ENCODE results near the gene PPP6R3.

Gene PPP6R3

GRCh38 chr11:68567553-68567952 lies 107.0 kb downstream of the PPP6R3 start:
- no peak for TF ChIP-seq CTCF (IDR thresholded peaks at IDR 0.05)

DNA sequence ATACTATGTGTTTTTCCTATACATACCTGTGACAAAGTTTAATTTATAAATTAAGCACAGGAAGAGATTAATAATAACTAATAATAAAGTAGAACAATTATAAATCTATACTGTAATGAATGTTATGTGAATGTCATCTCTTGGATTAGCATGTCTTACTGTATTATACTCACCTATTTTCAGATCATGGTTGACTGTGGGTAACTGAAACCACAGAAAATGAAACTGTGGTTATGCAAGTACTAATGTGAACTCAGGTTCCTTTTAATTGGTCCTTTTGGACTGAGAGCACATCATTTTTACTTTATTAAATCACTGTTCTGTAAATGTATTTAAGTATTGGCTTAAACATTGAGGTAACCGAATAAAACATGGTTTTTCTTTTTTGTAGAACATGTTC lies 108.8 kb downstream of the PPP6R3 start:
- TF ChIP-seq CTCF (IDR thresholded peaks at IDR 0.05): no peak

DNA sequence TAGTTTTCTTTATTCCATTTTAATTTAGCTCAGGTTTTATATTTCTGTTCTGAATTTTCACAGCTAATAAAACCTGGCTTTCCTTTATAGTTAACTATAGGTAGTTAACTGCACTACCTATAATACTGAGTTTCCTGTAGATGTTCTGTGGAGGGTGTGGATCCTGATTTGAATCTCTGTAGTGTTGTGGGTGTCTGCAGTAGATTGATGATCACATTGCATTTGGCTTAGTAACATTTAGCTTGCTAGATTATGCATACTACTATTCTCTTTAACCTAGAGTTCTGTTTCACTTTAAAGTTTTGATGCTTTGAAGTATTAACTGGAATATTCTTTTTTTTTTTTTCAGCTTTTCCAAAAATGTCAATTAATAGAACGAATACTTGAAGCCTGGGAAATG lies 110.1 kb downstream of the PPP6R3 start:
- no peak for TF ChIP-seq CTCF (IDR thresholded peaks at IDR 0.05)

DNA sequence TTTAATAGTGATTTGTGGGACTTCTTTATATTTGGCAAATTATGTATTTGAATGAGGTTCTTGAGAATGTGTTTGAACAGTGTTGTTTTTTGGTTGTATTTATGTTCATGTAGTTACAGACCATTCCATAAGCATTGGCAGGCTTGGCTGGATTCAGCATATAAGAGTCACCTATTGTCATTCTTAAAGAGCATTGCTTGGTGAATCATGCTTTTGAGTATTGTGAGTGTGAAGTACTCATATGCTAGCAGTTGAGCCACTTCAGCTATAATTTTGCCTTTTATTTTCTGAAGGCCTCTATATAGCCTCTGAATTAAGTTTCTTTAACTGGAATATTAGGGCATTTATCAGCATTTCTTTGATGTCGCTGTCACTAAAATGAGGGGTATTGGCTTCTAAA lies 113.8 kb downstream of the PPP6R3 start:
- no peak for TF ChIP-seq CTCF (IDR thresholded peaks at IDR 0.05)

DNA sequence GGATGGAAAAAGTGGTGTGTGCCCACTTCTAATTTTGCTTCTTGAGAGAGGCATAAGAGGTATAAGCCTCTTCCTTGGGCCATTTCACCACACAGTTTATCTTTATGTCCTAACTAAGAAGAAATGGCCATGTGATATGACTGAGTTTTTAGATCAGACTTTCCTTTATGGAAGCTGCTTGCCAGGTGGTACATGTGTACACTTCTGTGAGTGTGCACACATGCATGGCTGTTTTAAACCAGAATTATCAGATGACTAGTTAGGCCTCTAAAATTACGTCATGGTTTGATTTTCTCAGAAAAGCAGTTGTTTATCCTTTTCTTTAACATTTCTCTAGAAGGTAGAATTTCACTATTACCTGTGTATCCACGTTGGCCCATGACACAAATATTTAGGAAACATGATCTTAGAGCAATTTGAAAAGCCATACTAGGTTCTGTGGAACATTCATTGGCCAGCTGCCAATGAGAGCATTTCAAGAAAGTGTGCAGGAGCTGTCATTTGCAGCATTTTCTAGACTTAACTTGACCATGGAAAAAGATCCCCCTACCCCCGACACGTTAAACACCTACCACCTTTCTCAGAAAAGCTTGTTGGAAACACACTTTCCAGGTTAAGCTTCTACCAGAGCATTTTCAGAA lies 114.6 kb downstream of the PPP6R3 start:
- TF ChIP-seq CTCF (IDR thresholded peaks at IDR 0.05): no peak

DNA sequence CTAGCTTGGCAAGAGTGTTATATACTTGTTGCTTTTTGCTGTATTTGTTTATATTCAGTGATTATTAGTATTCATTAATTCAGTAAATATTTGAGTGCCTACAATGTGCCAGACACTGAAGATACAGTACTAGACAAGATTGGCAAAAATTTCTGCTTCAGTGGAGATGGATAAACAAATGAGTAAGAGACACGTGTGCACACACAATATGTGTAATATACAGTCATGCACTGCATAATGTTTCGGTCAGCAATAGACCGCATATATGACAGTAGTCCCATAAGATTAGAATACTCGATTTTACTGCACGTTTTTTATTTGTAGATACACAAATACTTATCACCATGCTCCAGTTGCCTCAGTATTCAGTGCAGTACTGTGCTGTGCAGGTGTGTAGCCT lies 118.9 kb downstream of the PPP6R3 start:
- TF ChIP-seq CTCF (IDR thresholded peaks at IDR 0.05): no peak

DNA sequence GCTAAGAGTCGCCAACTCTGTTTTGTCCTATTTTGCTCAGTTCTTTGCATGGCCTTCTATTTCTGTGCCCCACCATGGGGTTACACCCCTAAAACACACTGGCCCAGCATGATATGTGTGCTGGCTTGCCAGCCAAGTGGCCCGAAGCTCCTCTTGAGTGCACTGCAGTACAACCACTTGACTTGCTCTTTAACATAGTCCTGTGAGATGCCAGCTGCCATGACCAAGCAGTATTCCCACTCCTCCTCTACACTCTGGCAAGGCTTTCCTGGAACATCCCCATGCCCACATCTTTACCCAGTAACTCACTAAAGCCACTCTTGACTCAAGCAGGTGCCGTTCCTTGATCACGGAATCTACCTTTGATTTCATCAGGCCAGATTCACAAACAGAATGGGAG lies 120.9 kb downstream of the PPP6R3 start:
- TF ChIP-seq CTCF (IDR thresholded peaks at IDR 0.05): no peak

DNA sequence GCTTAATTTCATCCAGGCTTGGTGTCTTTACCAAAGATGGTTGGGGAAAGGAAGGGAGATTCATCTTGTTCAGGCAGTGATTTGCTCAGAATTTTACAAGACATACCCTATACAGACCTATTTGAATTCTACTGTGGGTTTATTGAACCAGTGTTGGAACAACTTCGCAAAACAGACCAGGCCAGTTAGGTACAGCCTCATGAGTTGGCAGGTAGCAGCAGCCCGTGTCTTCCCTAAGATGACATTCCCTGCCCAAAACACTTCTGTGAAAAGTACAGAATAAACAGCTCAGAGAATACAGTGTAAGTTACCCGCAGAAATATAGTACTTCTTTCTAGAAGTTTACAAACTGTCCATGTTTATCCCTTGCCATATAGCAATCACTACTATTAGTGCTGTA lies 121.3 kb downstream of the PPP6R3 start:
- no peak for TF ChIP-seq CTCF (IDR thresholded peaks at IDR 0.05)
